Glutamatergic neuron (in vitro differentiated cells): Measurements from ENCODE around the gene TSFM. TPM values are rescaled to one million over a fixed set of nuclear protein-coding genes. Genes with fewer than 3 reads are reported as not detected.

ENCODE experiments used
- DNase-seq: peaks from one replicate; pipeline ENCODE4 v3.0.0; 2022
- H3K27ac Mint-ChIP-seq: one replicate; pipeline ENCODE4 v1.8.0; 2020; ENCODE audit warnings: mild to moderate bottlenecking, mixed read lengths, inconsistent platforms; ENCODE audit not compliant: unreplicated experiment
- H3K27me3 Mint-ChIP-seq: one replicate; pipeline ENCODE4 v1.8.0; 2020; ENCODE audit warnings: mild to moderate bottlenecking, moderate library complexity, mixed read lengths, inconsistent platforms; ENCODE audit not compliant: unreplicated experiment
- H3K36me3 Mint-ChIP-seq: one replicate; pipeline ENCODE4 v1.8.0; 2020; ENCODE audit warnings: mild to moderate bottlenecking, mixed read lengths, inconsistent platforms; ENCODE audit not compliant: unreplicated experiment
- H3K4me1 Mint-ChIP-seq: one replicate; pipeline ENCODE4 v1.8.0; 2020; ENCODE audit warnings: mild to moderate bottlenecking, low read depth, mixed read lengths, inconsistent platforms; ENCODE audit not compliant: unreplicated experiment
- H3K4me3 Mint-ChIP-seq: one replicate; pipeline ENCODE4 v1.8.0; 2020; ENCODE audit warnings: mild to moderate bottlenecking, mixed read lengths, inconsistent platforms; ENCODE audit not compliant: unreplicated experiment
- H3K9me3 Mint-ChIP-seq: one replicate; pipeline ENCODE4 v1.8.0; 2020; ENCODE audit warnings: mild to moderate bottlenecking, moderate library complexity, mixed read lengths, inconsistent platforms; ENCODE audit not compliant: unreplicated experiment
- long read RNA-seq: library from polyadenylated mRNA; unstranded; transcript quantifications from one replicate; pipeline ENCODE4 v2.0.0, GENCODE V29; 2020; ENCODE audit not compliant: unreplicated experiment
- total RNA-seq: library from RNA; stranded (reverse); fragmentation: NEBNext Ultra II Directional; extraction: Animal tissue kit (Norgen Biotek cat#: 25700); gene quantifications from one replicate; pipeline ENCODE4 v1.2.1, GENCODE V29; 2021; ENCODE audit not compliant: unreplicated experiment
- TF ChIP-seq, protein P1 (sequence below): fragments of 200-600 bp; sonication (generic); IDR thresholded peaks from one replicate; pipeline ENCODE4 v1.5.0; 2021; ENCODE audit not compliant: partially characterized antibody, unreplicated experiment

TSFM gene
- 35.7 TPM for total RNA-seq
- long read RNA-seq, transcript TSFM-204 (6 exons, 2,192 nt), result major isoform, 26 of 40 reads
- long read RNA-seq, partial matches to known transcripts, result 4 of 40 reads
- long read RNA-seq, other reads (novel, unspliced or antisense), result 8 of 40 reads

DNA sequence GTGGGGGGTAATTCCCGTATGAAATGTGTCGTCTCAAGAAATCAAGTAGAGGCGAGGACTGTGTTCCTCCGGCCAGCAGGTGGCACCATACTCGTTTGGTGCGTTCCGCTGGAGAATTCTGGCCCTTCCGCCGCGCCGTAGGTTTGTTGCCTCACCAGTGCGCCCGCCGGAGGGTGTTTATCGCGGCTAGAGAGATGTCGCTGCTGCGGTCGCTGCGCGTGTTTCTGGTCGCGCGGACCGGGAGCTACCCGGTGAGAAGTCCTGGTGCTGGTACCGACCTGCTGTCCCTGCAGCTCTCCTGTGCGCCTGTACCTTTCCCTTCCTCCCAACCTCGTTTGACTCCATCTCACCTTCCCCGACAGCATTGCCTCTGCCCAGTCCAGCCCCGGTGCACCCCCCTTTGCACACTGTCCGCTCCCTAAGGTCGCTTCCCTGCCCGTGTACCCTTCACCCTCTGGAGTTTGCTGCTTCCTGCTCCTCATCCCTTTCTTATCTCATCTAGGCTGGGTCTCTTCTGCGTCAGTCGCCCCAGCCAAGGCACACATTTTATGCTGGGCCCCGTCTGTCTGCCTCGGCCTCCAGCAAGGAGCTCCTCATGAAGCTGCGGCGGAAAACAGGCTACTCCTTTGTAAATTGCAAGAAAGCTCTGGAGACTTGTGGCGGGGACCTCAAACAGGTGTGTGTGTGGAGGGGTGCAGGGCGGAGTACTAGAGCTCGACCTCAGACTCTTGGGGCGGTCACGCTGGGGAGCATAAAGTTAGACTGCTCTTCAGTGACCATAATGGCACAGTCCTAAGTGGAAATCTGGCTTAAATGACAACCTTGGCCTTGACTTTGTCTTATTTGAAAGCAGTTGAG is at the start of gene TSFM:
Gene TSFM (plus strand): TSS at position 180 of the 858 bp plus-strand sequence. CDS start 15 bp downstream, at position 195.
- Mint-ChIP-seq H3K27me3 (peaks cover 2% of the 10 kb centered on the region), H3K27ac (peak within 1 kb of the TSS; percentile 89), H3K9me3 (peaks cover 6% of the 10 kb centered on the region), H3K4me1 (no peaks in the 10 kb centered on the region), H3K4me3 (peak within 1 kb of the TSS; percentile 97), H3K36me3 (no peaks in the 10 kb centered on the region)
- DNase-seq, result peak; percentile 99
- TF ChIP-seq, protein P1, sequence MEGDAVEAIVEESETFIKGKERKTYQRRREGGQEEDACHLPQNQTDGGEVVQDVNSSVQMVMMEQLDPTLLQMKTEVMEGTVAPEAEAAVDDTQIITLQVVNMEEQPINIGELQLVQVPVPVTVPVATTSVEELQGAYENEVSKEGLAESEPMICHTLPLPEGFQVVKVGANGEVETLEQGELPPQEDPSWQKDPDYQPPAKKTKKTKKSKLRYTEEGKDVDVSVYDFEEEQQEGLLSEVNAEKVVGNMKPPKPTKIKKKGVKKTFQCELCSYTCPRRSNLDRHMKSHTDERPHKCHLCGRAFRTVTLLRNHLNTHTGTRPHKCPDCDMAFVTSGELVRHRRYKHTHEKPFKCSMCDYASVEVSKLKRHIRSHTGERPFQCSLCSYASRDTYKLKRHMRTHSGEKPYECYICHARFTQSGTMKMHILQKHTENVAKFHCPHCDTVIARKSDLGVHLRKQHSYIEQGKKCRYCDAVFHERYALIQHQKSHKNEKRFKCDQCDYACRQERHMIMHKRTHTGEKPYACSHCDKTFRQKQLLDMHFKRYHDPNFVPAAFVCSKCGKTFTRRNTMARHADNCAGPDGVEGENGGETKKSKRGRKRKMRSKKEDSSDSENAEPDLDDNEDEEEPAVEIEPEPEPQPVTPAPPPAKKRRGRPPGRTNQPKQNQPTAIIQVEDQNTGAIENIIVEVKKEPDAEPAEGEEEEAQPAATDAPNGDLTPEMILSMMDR, result peak; percentile 88

DNA sequence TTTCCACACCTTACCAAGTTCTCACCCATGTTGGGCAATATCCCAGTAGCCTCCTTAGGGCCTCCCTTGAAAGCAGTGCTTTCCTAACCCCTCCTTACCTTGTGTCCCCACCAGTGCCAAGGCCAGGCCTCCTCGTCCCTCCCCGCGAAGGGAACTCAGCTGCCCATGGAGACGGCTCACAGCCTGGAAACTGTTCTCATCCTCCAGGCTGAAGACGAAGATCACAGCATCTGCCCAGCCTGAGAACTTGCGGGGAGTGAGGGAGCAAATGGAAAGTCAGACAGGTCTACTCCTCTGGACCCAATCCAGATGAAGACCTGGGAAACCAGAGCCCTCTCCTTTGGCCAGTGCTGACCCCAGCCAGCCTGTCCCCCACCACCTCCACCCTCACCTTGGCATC is 48.7 kb upstream of the TSFM start:
- Mint-ChIP-seq H3K27me3 (peaks cover 33% of the 10 kb centered on the region), H3K27ac (no peak overlapping the region), H3K36me3 (peaks cover 15% of the 10 kb centered on the region), H3K4me3 (peak overlapping the region; percentile 80), H3K4me1 (peaks cover 19% of the 10 kb centered on the region), H3K9me3 (peaks cover 8% of the 10 kb centered on the region)
- TF ChIP-seq, protein P1, result no peak
- no peak for DNase-seq

DNA sequence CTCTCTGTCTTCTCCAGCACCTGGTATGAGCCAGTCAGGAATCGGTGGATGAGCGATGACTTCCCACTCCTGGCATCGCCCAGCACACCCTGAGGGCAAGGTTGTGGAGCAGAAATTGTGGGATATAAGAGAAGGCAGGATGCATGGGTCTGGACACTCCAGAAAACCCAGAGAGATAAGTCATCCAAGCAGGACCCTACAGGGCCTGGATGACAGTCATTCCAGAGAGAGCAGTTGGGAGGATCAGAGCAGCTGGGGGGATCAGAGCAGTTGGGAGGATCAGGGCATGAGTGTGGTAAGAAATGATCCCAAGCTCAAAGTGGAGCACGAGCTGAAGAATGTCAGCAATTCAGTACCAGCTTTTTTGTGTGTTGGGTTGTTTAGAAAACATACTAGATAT is 48.0 kb upstream of the TSFM start:
- Mint-ChIP-seq H3K4me1 (peaks cover 25% of the 10 kb centered on the region), H3K27ac (peak overlapping the region; percentile 62), H3K27me3 (peaks cover 35% of the 10 kb centered on the region), H3K4me3 (peak overlapping the region; percentile 80), H3K9me3 (peaks cover 11% of the 10 kb centered on the region), H3K36me3 (peaks cover 15% of the 10 kb centered on the region)
- DNase-seq, result no peak
- TF ChIP-seq, protein P1, result no peak

DNA sequence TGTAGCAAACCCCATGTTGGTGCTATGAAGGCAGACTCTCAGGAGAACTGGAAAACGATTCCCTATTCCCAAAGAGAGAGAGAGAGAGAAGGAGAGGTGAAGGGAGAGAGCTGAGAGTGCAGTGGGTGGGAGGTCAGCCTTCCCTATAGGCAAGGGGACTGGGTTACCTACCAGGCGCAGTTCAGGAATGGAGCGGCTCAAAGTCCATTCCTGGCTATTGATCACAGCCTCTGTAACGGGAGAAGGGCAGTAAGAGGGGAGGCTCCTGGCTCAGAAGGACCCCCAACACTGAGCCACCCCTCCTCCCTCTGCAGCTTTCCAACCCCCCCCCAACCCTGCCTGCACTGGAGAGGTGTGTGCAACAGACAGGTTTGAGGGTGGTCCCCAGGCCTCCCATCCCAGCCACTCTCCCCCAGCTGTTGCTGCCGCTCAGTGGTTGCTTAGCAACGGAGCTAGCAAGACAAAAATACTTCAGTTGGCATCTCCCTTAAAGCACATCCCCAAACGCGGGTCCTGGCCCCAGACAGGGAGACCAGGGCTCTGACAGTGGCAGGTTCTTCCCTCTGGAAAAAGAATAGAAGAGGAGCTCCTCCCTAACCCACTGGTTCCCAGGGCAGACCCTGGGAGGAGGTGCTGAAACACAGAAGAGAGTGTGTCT is 47.3 kb upstream of the TSFM start:
- Mint-ChIP-seq H3K36me3 (peaks cover 15% of the 10 kb centered on the region), H3K27me3 (peaks cover 30% of the 10 kb centered on the region), H3K27ac (no peak overlapping the region), H3K4me1 (peaks cover 25% of the 10 kb centered on the region), H3K9me3 (peaks cover 11% of the 10 kb centered on the region), H3K4me3 (peak overlapping the region; percentile 80)
- no peak for DNase-seq
- TF ChIP-seq, protein P1, result no peak
